Small intestine (tissue), 7 donors: Measurements from ENCODE around the gene ZNF438. TPM values are rescaled to one million over a fixed set of nuclear protein-coding genes. Genes with fewer than 3 reads are reported as not detected.
"Not testable (repeated sequence)": the region's sequence is repeated elsewhere in the genome, so short reads cannot be mapped to it uniquely, and the experiment has no call there.

Experiments
- DNase-seq, 2 donors: peaks; one replicate each; pipeline versions ENCODE4 v3.0.0 to v3.0.0-alpha.2; 2013
- FAIRE-seq: peaks from 2 replicates; lab custom pipeline; 2012; peaks lifted over from hg19 to GRCh38; lab: Jason Lieb, UNC
- H3K27ac ChIP-seq, 3 donors: one replicate each; pipeline ENCODE4 v1.5.1; 2013; ENCODE audit warnings: low read length in 2 of 3, mild to moderate bottlenecking in 2 of 3, control low read depth in 1 of 3, inconsistent platforms in 1 of 3, low read depth in 1 of 3, moderate library complexity in 1 of 3
- H3K27me3 ChIP-seq, 3 donors: one replicate each; pipeline ENCODE4 v1.6.1; 2013; ENCODE audit warnings: low read length in 3 of 3, inconsistent platforms in 1 of 3; ENCODE audit not compliant: control insufficient read depth in 3 of 3, insufficient read depth in 3 of 3
- H3K36me3 ChIP-seq, 3 donors: one replicate each; pipeline ENCODE4 v1.6.1; 2013; ENCODE audit warnings: low read length in 3 of 3, inconsistent platforms in 1 of 3, low read depth in 1 of 3, mild to moderate bottlenecking in 1 of 3, moderate library complexity in 1 of 3; ENCODE audit not compliant: control insufficient read depth in 3 of 3, insufficient read depth in 2 of 3
- H3K4me1 ChIP-seq, 3 donors: one replicate each; pipeline ENCODE4 v1.6.1; 2013; ENCODE audit warnings: low read length in 2 of 3, inconsistent platforms in 1 of 3, low read depth in 1 of 3, mild to moderate bottlenecking in 1 of 3, moderate library complexity in 1 of 3; ENCODE audit not compliant: control insufficient read depth in 3 of 3, insufficient read depth in 2 of 3
- H3K4me3 ChIP-seq, 3 donors: one replicate each; pipeline ENCODE4 v1.5.1; 2013; ENCODE audit warnings: low read length in 3 of 3, control low read depth in 1 of 3, inconsistent platforms in 1 of 3, low read depth in 1 of 3, mild to moderate bottlenecking in 1 of 3, moderate library complexity in 1 of 3
- H3K9me3 ChIP-seq, 2 donors: one replicate each; pipeline ENCODE4 v1.6.1; 2013; ENCODE audit warnings: low read depth in 1 of 2, low read length in 1 of 2; ENCODE audit not compliant: control insufficient read depth in 2 of 2, insufficient read depth in 1 of 2
- WGBS, 3 donors: extraction: QIAGEN DNeasy Blood & Tissue Kit; methylation state at CpG; one replicate each; pipeline ENCODE4 v1.1.7; 2013; 5-methylcytosine and 5-hydroxymethylcytosine counted together
- polyA plus RNA-seq, 4 donors: library from polyadenylated mRNA; stranded (reverse) in 3 of 4; unstranded in 1 of 4; fragments of 200-250 nt in 3 of 4; fragments of 120-200 nt in 1 of 4; gene quantifications; one replicate each; pipeline versions ENCODE4 v1.2.1 to v1.2.3, GENCODE V29; 2013
- donor health status: healthy with polysubstance abuse.
- donor health status: control.
- donor health status: control.
- donor health status: Bipolar disorder and iron deficiency.
- donor health status: healthy.

Gene ZNF438
- polyA plus RNA-seq, 4 donors = 4.1 to 6.4 (median 5.5) TPM

DNA sequence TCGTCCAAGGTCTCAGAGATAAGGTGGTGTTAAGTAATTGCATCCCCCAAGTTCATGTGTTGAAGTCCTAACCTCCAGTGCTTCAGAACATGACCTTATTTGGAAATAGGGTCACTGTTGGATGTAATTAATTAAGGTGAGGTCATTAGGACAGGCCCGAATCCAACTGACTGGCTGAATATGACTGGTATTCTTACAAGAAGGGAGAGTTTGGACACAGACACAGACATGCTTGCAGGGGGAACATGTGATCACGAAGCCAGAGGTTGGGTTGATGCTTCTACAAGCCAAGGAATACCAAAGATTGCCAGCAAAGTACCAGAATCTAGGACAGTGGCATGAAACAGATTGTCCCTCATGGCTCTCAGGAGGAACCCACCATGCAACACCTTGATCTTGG is 228.6 kb downstream of the ZNF438 start:
- Histone ChIP-seq H3K36me3 (no peaks in the 10 kb centered on the region), H3K27me3 (no peaks in the 10 kb centered on the region), H3K4me1 (no peaks in the 10 kb centered on the region), H3K4me3 (no peak overlapping the region), H3K9me3 (no peaks in the 10 kb centered on the region), H3K27ac (no peak overlapping the region)
- FAIRE-seq (no peak), DNase-seq (no peak)
- 75 to 81% (median 79%) methylated on average over 3 of the region's 3 CpGs for WGBS, 3 donors

DNA sequence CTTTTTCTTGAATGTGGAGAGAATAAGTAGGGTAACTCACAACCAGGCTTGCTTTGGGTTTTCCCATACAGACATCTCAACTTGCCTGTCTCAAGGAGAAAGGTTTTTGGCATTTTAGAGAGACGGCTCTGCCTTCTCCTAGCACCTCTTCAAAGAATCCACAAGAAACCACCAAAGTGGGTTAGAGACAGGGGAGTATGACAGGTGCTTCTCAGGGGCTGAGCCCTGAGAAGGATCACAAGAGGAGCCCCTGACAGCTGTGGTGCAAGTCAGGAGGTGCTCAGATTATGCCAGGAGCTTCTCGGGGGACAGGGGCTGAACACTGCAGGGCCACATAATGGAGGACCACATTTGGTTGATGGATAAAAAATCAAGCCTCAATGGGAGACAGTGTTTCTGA is 231.3 kb downstream of the ZNF438 start:
- whole genome bisulfite sequencing, 3 donors = 80 to 89% (median 87%) methylated on average over 2 of the region's 2 CpGs
- no peaks in the 10 kb centered on the region for H3K36me3 ChIP-seq
- H3K4me1 ChIP-seq = no peaks in the 10 kb centered on the region
- no peak overlapping the region for H3K4me3 ChIP-seq
- no peak for DNase-seq
- no peaks in the 10 kb centered on the region for H3K9me3 ChIP-seq
- no peaks in the 10 kb centered on the region for H3K27me3 ChIP-seq
- FAIRE-seq = no peak
- H3K27ac ChIP-seq = no peak overlapping the region

DNA sequence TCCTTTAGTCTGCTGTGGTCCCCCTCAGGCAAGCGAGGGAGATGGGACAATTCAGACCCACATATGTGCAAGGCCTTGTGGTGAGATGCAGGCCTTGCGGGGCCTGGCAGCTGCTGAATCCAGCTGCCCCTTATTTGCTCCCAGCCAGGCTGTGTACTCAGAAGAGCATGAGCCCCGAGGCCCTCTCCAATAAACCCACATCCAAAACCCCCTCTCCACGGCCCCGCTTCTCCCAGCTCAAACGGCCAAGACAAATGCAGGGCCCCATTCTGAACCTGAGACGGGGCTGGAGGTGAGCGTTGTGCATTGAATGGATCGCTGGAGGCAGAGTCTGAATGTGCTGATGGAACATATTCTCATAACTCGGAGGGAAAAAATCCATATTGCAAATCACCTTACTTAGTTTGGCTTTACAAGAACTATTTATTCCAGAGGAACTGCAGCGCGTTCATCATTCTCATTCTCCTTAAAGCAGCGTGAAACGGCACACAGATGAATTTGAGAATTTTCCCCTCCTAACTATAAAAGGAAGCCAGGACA is 232.9 kb downstream of the ZNF438 start:
- DNase-seq (no peak), FAIRE-seq (no peak)
- Histone ChIP-seq H3K4me3 (no peak overlapping the region), H3K27ac (no peak overlapping the region), H3K27me3 (no peaks in the 10 kb centered on the region), H3K36me3 (no peaks in the 10 kb centered on the region), H3K4me1 (no peaks in the 10 kb centered on the region), H3K9me3 (peaks cover 0 to 2% of the 10 kb centered on the region in 2 donors)
- 81 to 86% (median 83%) methylated on average over 14 of the region's 14 CpGs for WGBS, 3 donors

DNA sequence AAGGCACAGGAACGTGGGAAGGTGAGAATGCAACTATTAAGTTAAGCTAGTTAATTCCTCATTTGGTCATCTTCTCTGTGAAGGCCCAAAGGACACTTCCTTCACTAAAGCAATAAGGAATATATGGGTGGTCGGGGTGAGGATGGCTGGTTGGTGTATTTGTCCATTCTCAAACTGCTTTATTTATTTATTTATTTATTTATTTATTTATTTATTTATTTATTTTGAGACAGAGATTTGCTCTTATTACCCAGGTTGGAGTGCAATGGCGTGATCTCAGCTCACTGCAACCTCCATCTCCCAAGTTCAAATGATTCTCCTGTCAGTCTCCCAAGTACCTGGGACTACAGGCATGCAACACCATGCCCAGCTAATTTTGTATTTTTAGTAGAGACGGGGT is 236.6 kb downstream of the ZNF438 start:
- 85 to 92% (median 90%) methylated on average over 4 of the region's 4 CpGs for WGBS, 3 donors
- H3K27me3 ChIP-seq, H3K27ac ChIP-seq, H3K4me3 ChIP-seq, FAIRE-seq, H3K36me3 ChIP-seq, H3K4me1 ChIP-seq, DNase-seq: not testable (repeated sequence)
- H3K9me3 ChIP-seq = peaks cover 0 to 11% of the 10 kb centered on the region in 2 donors
